SK-N-SH treated with all-trans-retinoic acid at 6 μM for 48 hours (cell line): Measurements from ENCODE around the gene SH3D21.

ENCODE experiments used
- CSDC2 ChIP-seq: fragments of 250-450 bp; sonication (Bioruptor Pico); IDR thresholded peaks from 2 replicates; pipeline ENCODE4 v1.5.0; 2020; ENCODE audit warnings: mild to moderate bottlenecking, moderate library complexity
- TF ChIP-seq, protein P1 (sequence below): fragments of 250-450 bp; sonication (Bioruptor Pico); IDR thresholded peaks from 2 replicates; pipeline ENCODE4 v1.8.0; 2021; ENCODE audit warnings: low read depth, mild to moderate bottlenecking, moderate library complexity, borderline replicate concordance
- TF ChIP-seq, protein P2 (sequence below): fragments of 250-450 bp; sonication (Bioruptor Pico); IDR thresholded peaks from 2 replicates; pipeline ENCODE4 v1.5.1; 2020; ENCODE audit warnings: low read depth, mild to moderate bottlenecking, moderate library complexity

DNA sequence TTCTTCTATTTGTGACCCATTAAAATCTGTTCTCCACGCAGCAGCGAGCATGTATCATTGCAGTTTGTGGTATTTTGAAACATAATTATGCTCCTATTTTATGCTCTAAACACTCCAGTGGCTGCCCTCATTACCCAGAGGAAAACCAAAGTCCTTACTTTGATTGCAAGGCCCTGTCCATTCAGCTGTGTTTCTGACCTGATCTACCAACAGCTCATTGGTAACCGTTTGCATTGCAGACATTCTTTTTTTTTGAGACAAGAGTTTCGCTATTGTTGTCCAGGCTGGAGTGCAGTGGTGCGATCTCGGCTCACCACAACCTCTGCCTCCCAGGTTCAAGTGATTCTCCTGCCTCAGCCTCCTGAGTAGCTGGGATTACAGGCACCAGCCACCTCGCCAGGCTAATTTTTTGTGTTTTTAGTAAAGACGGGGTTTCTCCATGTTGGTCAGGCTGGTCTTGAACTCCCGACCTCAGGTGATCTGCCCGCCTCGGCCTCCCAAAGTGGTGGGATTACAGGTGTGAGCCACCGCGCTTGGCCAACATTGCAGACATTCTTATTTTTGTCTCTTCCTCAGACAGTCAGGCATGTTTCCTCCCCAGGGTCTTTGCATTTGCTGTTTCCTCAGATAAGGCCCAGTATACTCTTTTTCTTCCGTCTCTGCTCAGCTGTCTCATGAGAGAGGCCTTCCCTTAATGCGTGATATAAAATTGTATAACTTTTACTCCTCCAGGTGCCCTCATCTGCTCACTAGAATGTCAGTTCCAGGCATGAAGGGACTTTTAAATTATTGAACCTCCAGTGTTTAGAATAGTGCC lies 49.4 kb upstream of the SH3D21 start:
- TF ChIP-seq, protein P1, sequence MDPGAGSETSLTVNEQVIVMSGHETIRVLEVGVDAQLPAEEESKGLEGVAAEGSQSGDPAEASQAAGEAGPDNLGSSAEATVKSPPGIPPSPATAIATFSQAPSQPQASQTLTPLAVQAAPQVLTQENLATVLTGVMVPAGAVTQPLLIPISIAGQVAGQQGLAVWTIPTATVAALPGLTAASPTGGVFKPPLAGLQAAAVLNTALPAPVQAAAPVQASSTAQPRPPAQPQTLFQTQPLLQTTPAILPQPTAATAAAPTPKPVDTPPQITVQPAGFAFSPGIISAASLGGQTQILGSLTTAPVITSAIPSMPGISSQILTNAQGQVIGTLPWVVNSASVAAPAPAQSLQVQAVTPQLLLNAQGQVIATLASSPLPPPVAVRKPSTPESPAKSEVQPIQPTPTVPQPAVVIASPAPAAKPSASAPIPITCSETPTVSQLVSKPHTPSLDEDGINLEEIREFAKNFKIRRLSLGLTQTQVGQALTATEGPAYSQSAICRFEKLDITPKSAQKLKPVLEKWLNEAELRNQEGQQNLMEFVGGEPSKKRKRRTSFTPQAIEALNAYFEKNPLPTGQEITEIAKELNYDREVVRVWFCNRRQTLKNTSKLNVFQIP (CRISPR knock-in tag): no peak
- TF ChIP-seq, protein P2, sequence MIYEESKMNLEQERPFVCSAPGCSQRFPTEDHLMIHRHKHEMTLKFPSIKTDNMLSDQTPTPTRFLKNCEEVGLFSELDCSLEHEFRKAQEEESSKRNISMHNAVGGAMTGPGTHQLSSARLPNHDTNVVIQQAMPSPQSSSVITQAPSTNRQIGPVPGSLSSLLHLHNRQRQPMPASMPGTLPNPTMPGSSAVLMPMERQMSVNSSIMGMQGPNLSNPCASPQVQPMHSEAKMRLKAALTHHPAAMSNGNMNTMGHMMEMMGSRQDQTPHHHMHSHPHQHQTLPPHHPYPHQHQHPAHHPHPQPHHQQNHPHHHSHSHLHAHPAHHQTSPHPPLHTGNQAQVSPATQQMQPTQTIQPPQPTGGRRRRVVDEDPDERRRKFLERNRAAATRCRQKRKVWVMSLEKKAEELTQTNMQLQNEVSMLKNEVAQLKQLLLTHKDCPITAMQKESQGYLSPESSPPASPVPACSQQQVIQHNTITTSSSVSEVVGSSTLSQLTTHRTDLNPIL: no peak
- TF ChIP-seq CSDC2: no peak
